Stomach smooth muscle (tissue), 2 donors: Measurements from ENCODE around the gene HUS1.
"Not testable (repeated sequence)": the region's sequence is repeated elsewhere in the genome, so short reads cannot be mapped to it uniquely, and the experiment has no call there.

Experiments used
- H3K27ac ChIP-seq: one replicate; pipeline ENCODE4 v1.7.0; 2013; ENCODE audit warnings: mild to moderate bottlenecking, low read length, inconsistent platforms
- H3K27me3 ChIP-seq, 2 donors: one replicate each; pipeline ENCODE4 v1.7.0; 2013; ENCODE audit warnings: low read length in 2 of 2; ENCODE audit not compliant: insufficient read depth in 2 of 2, control insufficient read depth in 1 of 2
- H3K36me3 ChIP-seq, 2 donors: one replicate each; pipeline ENCODE4 v1.7.0; 2013; ENCODE audit warnings: low read length in 2 of 2; ENCODE audit not compliant: control insufficient read depth in 2 of 2, insufficient read depth in 2 of 2
- H3K4me1 ChIP-seq: one replicate; pipeline ENCODE4 v1.7.0; 2013; ENCODE audit warnings: low read length; ENCODE audit not compliant: control insufficient read depth, insufficient read depth
- H3K4me3 ChIP-seq, 2 donors: one replicate each; pipeline ENCODE4 v1.7.0; 2013; ENCODE audit warnings: low read length in 2 of 2
- H3K9ac ChIP-seq, 2 donors: one replicate each; pipeline ENCODE4 v1.7.0; 2013; ENCODE audit warnings: low read length in 2 of 2, mild to moderate bottlenecking in 1 of 2
- H3K9me3 ChIP-seq, 2 donors: one replicate each; pipeline ENCODE4 v1.7.0; 2013; ENCODE audit warnings: low read length in 2 of 2; ENCODE audit not compliant: control insufficient read depth in 2 of 2
- donor health status: healthy.
- donor health status: Pancreatic carcinoma.

The HUS1 gene

DNA sequence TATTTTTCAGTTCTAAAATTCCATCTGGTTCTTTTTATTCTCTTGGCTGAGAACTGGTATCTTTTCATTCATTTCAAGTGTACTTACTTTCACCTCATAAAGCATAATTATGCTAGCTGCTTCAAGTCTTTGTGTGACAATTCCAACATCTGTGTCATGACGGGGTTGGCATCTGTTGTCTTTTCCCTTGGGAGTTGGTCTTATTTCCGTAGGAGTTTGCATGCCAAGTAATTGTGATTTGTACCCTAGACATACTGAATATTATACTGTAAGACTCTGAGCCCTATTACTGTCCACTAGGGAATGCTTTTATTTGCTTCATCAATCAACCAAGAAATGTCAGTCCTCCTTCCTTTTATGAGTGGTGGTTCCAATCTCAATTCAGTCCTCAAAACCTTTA is 24.6 kb upstream of the HUS1 start:
- Histone ChIP-seq H3K9ac (no peak overlapping the region), H3K4me3 (no peak overlapping the region), H3K27me3 (peaks cover 0 to 4% of the 10 kb centered on the region in 2 donors)

DNA sequence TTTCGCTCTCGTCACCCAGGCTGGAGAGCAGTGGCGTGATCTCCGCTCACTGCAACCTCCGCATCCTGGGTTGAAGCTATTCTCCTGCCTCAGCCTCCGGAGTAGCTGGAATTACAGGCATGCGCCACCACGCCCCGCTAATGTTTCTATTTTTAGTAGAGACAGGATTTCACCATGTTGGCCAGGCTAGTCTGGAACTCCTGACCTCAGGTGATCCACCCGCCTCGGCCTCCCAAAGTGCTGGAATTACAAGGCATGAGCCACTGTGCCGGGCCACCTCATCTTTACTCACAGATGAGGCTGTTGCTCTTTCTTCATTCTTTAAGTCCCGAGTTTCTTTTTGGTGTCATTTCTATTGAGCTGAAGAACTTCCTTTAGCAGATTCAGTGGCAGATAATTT is 20.7 kb upstream of the HUS1 start:
- H3K9me3 ChIP-seq, H3K27ac ChIP-seq: not testable (repeated sequence)

More for the DNA sequence above, 24.6 kb upstream of the HUS1 start:
- Histone ChIP-seq H3K9me3 (no peaks in the 10 kb centered on the region), H3K27ac (no peak overlapping the region), H3K4me1 (no peaks in the 10 kb centered on the region), H3K36me3 (no peaks in the 10 kb centered on the region)

DNA sequence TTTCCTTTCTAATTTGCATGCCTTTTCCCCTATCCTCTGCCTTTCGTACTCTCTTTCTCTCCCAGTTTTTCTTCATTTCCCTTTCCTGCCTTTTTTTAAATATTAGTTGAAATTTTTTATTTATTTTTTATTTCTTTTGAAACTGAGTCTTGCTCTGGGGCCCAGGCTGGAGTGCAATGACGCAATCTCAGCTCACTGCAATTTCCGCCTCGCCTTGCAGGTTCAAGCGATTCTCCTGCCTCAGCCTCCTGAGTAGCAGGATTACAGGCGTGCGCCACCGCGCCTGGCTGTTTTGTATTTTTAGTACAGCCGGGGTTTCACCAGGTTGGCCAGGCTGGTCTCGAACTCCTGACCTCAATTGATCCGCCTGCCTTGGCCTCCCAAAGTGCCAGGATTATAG is 20.0 kb upstream of the HUS1 start:
- no peaks in the 10 kb centered on the region for H3K9me3 ChIP-seq
- H3K27me3 ChIP-seq: no peaks in the 10 kb centered on the region
- H3K4me3 ChIP-seq: no peak overlapping the region
- H3K9ac ChIP-seq: no peak overlapping the region
- no peak overlapping the region for H3K27ac ChIP-seq
- no peaks in the 10 kb centered on the region for H3K4me1 ChIP-seq
- H3K36me3 ChIP-seq: no peaks in the 10 kb centered on the region

More for the DNA sequence above, 20.7 kb upstream of the HUS1 start:
- not testable (repeated sequence) for H3K4me3 ChIP-seq, H3K9ac ChIP-seq, H3K4me1 ChIP-seq, H3K36me3 ChIP-seq, H3K27me3 ChIP-seq

DNA sequence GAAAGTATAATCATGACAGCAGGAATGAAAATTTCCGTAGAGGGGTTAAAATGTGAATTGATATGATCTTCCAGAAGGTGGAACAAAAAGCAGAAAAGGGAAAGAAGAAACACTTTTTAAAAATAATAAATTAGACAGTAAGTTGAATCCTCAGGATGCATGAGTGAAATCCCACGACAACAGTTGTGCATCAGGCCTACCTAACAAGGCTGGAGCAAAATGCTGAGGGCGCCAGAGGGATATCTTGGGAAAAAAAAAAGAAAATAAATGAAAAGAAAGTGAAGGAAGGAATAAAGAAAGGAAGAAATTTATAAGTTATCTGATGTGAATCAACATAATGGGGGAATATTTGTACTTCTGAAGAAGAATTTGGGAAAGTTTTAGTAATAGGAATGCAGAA is 13.0 kb upstream of the HUS1 start:
- H3K9ac ChIP-seq: peak overlapping the region in 1 of 2 donors; percentile 57
- H3K27ac ChIP-seq: no peak overlapping the region
- peaks cover 3% of the 10 kb centered on the region for H3K4me1 ChIP-seq
- no peaks in the 10 kb centered on the region for H3K36me3 ChIP-seq
- H3K4me3 ChIP-seq: peak overlapping the region in 1 of 2 donors; percentile 73
- peaks cover 0 to 2% of the 10 kb centered on the region in 2 donors for H3K27me3 ChIP-seq
- H3K9me3 ChIP-seq: no peaks in the 10 kb centered on the region

DNA sequence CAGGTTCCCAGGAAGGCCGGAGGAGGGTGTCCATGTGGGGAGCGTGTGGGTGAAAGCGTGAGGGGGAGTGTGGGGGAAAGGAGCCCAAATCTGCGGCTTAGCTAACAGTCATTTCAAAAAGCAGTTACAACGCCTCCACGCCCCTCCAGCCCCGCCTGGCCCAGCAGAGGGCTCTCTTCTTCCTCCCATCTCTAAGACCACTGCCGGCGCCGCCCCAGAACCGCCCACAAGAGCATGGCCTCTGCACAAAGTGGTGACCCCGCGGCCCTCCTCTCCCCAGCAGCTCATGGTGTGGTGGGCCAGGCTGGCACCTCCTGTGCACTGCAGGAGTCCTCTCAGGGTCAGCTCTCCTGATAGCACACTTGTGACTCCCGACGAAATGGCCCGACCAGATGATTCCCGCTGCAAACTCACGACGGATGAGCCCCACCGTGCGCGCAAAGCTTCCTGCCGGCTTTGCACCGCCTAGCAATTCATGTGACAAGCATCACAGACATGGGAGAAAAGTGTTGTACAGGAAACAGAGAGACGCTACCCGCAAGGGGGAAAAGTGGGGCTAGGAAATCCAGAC is 12.4 kb upstream of the HUS1 start:
- peak overlapping the region; percentile 70 to 73 for H3K4me3 ChIP-seq
- peaks cover 0 to 2% of the 10 kb centered on the region in 2 donors for H3K27me3 ChIP-seq
- H3K9me3 ChIP-seq: no peaks in the 10 kb centered on the region
- peak overlapping the region; percentile 48 to 57 for H3K9ac ChIP-seq
- H3K36me3 ChIP-seq: no peaks in the 10 kb centered on the region
- peaks cover 3% of the 10 kb centered on the region for H3K4me1 ChIP-seq
- no peak overlapping the region for H3K27ac ChIP-seq

DNA sequence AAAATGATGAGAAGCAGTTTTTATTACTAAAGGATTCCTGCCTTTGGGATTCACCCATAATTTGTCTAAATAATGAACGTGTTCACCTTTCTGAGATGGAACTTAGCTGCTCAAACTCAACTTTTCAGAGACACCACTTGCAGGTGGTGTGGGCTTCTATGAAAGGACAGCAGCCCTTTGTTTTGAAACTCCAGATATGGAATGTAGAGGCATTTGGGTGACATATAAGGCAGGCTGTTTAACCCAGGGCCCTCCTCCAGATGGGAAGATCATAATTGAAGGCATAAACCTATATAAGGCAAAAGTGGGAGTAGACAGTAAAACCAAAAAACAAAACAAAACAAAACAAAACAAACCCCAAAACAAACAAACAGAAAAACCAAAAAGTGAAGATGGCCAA is 11.9 kb upstream of the HUS1 start:
- Histone ChIP-seq H3K27me3 (peaks cover 0 to 2% of the 10 kb centered on the region in 2 donors), H3K36me3 (no peaks in the 10 kb centered on the region), H3K4me1 (peaks cover 3% of the 10 kb centered on the region), H3K4me3 (peak overlapping the region in 1 of 2 donors; percentile 70), H3K9ac (no peak overlapping the region), H3K27ac (no peak overlapping the region), H3K9me3 (no peaks in the 10 kb centered on the region)

DNA sequence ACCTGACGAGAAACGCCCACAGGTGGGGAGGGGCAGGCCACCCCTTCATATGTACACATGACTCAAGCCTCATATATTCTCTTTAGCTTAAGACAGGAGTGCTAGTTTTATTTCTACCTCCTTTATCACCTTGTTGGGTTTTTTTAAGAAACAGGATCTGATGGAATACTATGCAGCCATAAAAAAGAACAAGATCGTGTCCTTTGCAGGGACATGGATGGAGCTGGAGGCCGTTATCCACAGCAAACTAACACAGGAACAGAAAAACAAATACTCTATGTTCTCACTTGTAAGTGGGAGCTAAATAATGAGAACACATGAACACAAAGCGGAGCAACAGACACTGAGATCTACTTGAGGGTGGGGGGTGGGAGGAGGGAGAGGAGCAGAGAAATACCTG is 11.2 kb upstream of the HUS1 start:
- Histone ChIP-seq H3K27ac (no peak overlapping the region), H3K36me3 (no peaks in the 10 kb centered on the region), H3K9ac (no peak overlapping the region), H3K27me3 (peaks cover 0 to 2% of the 10 kb centered on the region in 2 donors), H3K4me3 (no peak overlapping the region), H3K4me1 (peaks cover 3% of the 10 kb centered on the region), H3K9me3 (no peaks in the 10 kb centered on the region)

DNA sequence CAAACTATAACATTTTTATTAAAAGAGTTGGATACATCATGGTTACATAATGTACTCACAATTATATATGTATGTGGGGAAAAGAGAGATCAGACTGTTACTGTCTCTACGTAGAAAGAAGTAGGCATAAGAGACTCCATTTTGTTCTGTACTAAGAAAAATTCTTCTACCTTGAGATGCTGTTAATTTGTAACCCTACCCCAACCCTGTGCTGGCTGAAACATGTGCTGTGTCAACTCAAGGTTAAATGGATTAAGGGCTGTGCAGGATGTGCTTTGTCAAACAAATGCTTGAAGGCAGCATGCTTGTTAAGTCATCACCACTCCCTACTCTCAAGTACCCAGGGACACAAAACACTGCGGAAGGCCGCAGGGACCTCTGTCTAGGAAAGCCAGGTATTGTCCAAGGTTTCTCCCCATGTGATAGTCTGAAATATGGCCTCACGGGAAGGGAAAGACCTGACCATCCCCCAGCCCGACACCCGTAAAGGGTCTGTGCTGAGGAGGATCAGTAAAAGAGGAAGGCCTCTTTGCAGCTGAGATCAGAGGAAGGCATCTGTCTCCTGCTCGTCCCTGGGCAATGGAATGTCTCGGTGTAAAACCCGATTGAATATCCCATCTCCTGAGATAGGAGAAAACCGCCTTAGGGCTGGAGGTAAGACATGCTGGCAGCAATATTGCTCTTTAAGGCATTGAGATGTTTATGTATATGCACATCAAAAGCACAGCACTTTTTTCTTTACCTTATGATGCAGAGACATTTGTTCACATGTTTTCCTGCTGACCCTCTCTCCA is 10.4 kb upstream of the HUS1 start:
- H3K27ac ChIP-seq, H3K36me3 ChIP-seq, H3K27me3 ChIP-seq: not testable (repeated sequence)

DNA sequence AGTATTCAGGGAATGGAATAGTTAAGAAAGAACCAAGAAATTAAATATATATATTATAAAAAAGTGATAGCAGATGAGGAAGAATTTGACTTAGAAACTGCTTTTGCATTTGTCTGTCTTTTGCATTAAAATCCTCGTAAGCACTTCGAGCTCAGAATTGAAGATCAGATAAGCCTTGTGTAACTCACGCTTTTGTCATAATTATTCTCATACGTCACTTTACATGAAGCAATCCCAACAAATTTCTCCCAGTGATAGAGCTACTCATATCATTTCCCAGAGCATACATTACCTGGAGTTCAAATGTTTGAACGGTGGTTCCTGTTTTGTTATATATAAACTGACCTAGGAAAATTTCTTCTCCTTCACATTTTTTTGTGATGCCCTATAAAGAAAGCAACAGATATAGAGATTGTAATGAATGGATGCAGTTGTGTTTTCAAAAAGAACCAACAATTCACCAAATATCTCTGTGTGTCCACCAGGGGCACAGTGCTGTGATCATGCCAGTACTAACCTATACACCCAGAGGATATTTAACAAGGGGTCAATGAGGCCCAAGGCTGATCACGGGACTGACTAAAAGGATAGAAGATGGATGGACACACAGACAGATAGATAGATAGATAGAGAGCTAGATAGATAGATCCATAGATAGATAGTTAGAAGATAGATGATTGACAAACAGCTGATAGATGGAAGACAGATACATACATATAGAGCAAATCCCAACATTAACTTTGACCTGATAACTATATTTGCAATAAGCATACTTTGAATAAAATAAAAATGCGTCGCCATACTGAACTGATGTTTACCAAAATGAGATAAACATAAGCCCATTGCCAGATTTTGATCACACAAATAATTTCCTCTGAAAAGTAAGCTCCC is 9.3 kb upstream of the HUS1 start:
- Histone ChIP-seq H3K9ac (no peak overlapping the region), H3K36me3 (no peaks in the 10 kb centered on the region), H3K27me3 (peaks cover 0 to 2% of the 10 kb centered on the region in 2 donors), H3K4me1 (peaks cover 3% of the 10 kb centered on the region), H3K27ac (no peak overlapping the region), H3K9me3 (no peaks in the 10 kb centered on the region), H3K4me3 (no peak overlapping the region)

More for the DNA sequence above, 10.4 kb upstream of the HUS1 start:
- not testable (repeated sequence) for H3K4me3 ChIP-seq, H3K9me3 ChIP-seq, H3K9ac ChIP-seq, H3K4me1 ChIP-seq

DNA sequence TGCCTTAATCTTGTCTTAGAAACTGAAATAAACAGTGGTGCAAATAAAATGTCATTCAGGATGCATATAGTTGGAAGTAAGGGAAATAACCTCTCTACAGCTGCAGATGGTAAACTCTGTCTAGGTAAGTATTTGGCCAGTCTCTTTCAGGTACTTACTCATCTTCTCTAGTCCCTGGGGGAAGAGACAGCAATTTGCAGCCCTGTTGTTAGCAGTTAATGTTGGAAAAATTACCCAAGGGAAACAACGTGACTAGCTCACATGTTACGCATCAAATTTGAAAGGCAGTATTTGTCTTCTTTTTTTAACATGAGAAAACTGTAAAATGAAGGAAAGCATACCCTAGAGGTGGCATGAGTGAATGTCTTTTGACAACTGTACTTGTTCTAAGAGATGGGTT is 3.2 kb upstream of the HUS1 start:
- no peaks in the 10 kb centered on the region for H3K9me3 ChIP-seq
- no peak overlapping the region for H3K4me3 ChIP-seq
- no peaks in the 10 kb centered on the region for H3K27me3 ChIP-seq
- H3K9ac ChIP-seq: no peak overlapping the region
- no peak overlapping the region for H3K27ac ChIP-seq
- peaks cover 10% of the 10 kb centered on the region for H3K4me1 ChIP-seq
- H3K36me3 ChIP-seq: peaks cover 0 to 4% of the 10 kb centered on the region in 2 donors
